GM21786 (cell line): Measurements from ENCODE around the gene HMG20A.

ENCODE experiments used
- ATAC-seq: cut with Tn5 transposase; IDR thresholded peaks from one replicate; pipeline ENCODE4 v1.9.1; 2021; ENCODE audit not compliant: unreplicated experiment

The HMG20A gene

DNA sequence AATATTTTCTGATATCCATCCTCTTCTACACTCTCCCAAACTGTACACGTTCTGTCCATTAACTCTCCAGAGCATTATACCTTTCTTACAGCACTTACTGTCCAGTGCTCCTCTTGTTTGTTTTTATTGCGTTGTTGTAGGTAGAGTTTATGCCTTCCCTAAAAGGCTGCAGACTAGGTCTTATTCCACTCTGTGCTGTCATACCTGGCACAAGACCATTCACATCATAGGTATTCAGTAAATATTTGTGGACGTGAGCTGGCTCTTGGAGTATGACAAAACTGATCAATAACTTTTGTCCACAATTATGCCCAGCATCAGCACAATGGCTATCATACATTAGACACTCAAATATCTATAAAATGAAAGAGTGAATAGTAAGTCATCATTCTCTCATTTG, 4.4 kb downstream of the HMG20A start:
- ATAC-seq: no peak

GRCh38 chr15:77426377-77426776, 5.7 kb downstream of the HMG20A start:
- ATAC-seq: no peak

DNA sequence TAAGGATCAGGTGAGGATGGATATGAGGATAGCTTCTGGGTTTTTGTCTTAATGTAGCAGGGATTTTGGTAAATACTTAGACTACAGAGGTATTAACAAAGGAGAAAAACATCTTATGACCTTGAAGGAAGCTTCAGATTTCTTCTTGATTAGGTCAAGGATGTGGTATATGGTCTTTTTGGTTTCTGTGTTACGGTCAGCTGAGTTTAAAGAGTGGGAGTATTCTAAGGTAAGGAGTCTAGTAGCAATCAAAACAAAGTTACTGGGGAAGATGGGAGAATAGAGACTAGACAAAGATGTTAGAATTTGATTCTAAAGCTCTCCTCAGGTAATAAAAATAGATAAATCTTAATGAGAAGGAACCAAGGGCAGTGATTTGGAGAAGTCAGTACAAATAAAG, 6.2 kb downstream of the HMG20A start:
- no peak for ATAC-seq

- no peak for ATAC-seq
These were observed 9.5 kb downstream of the HMG20A start for GRCh38 chr15:77430213-77430612.

- no peak for ATAC-seq
These were observed 10.0 kb downstream of the HMG20A start for GRCh38 chr15:77430652-77431051.

- ATAC-seq: no peak
These were observed 16.1 kb downstream of the HMG20A start for GRCh38 chr15:77436822-77437221.

- no peak for ATAC-seq
These were observed 16.6 kb downstream of the HMG20A start for GRCh38 chr15:77437264-77437663.

DNA sequence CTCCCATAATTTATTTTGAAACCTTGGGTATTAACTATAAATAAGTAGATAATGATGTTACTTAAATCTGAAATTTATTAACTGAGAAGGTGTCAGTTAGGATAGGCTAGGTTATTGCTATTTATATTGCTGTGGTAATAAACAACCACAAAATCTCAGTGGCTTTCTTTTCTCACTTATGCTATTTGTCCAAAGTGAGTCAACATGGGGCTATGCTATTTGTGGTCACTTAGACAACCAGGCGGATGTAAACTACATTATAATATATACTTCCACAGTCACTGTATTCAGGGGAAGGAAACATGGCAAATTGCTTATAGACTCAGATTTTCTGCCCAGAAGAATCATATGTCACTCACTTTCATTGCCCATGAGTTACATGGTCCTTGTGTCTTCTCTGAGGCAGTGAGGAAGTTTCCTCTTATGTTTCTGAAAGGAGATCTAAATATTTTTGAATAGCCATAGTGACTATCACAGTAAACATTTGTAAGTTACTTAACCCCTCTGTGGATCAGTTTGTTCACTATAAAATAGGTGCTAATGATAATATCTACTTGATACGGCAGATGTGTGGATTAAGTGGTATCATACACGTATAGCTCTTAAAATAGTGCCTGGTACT, 19.8 kb downstream of the HMG20A start:
- ATAC-seq: peak; percentile 74

DNA sequence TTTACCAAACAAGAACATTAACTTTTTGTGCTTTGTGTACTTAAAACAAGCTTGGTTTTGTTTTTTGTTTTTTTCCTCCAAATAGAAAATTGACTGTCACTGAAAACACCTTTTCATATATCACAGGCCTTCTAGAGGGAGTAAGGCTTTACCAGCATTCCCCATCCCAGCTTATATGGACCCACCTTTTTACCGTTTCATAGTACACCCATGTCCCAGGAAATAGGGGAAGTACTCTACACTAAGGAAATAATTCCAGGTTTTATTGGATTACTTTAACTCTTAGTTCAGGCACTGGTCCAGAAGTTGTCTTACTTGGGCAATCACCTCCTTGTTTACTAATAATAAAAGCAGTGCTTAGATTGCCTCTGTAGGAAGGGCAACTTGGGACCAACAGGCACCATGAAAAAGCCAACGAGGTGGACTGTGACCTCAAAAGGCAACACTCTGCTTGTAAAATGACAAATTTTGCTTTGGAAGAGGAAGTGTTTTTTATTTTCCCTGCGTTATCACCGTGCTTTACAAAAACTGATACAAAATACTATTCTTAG, 26.2 kb downstream of the HMG20A start:
- no peak for ATAC-seq

DNA sequence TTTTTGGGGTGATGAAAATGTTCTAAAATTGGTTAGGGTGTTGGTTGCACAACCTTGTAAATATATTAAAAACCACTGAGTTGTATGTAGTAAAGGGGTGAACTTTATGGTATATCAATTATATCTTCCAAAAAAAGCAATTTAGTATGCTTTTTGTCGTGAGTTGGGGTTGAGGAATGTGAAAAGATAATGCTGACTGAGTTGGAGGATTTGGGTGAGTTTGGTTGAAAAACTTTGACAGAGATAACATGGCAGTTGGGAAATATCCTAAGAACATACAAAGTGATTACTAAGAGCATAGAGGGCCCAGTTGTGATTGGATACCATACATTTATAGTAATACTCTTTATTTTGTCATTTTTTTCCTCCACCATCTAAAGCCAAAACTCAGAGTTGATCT, 33.6 kb downstream of the HMG20A start:
- no peak for ATAC-seq

DNA sequence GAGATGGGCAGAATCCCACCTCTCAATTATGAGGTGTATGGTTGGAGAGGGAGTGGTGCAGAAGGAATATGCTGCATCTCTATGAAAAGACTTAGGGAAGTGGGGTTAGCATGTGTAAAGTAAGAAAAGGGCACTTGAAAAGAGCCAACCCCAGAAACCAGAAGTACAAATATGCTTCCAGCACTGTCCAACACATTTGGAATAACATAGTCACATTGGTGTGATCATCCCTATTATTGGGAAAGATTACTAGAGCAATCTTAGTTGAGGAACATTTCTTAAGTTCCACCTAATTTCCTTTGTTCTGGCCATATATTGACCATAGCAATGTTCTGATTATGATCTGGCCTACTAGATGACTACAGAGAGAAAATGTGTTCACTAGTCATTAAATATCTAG, 34.3 kb downstream of the HMG20A start:
- ATAC-seq: no peak

- ATAC-seq: no peak
These were observed 35.1 kb downstream of the HMG20A start for GRCh38 chr15:77455696-77456321.

- ATAC-seq: no peak
These were observed 36.1 kb downstream of the HMG20A start for GRCh38 chr15:77456746-77457145.

DNA sequence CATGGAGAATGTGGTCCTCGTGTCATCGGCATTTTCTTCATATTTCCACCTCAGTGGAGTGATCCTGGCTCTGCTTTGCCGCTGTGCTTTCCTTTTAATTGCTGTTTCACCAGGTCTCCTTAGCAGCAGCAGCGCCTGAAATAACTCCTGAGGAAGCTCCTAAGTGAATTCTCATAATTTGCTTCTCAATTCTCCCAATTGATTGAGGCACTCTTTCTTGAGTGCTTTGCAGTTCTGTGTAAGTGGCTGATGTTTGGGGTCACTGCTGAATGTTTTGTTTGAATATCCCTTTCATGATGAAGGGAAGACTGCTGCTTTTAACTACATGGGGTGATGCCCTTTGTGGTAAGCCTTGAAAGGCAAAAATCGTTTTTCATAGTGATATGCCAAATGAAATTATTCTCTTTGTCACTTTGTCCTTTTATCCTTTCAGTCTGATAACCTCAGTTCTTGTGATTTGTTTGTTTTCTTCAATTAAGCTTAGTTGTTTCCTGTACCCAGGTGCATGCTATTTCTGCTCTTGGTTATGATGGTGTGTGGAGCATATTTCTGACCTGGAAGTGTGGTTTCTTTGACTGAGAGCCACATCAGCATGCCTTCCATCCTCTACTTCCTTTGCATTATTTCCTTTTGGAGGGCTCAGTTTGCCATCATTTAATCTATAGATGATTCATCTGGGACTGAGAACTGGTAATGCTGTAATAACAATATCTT, 36.7 kb downstream of the HMG20A start:
- no peak for ATAC-seq

- no peak for ATAC-seq
These were observed 37.2 kb downstream of the HMG20A start for GRCh38 chr15:77457905-77458265.

GRCh38 chr15:77459031-77459430, 38.3 kb downstream of the HMG20A start:
- ATAC-seq: no peak

DNA sequence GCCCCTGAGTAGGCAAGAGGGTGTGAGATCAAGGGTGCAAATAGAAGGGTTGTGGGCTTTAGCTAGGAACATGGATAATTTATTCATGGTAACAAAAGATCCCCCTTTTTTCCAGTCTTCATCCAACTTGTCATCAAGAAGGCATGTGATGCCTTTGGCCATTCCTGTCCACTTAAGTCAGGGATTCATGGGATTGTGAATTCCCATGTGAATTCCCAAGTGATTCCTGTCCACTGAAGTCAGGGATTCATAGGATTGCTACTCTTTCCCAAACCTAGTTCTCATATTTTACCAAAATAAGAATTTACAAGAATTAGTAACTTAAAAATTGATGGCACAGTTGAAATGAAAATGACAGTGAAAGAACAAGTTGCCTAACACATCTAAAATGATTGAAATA, 40.8 kb downstream of the HMG20A start:
- ATAC-seq: no peak

DNA sequence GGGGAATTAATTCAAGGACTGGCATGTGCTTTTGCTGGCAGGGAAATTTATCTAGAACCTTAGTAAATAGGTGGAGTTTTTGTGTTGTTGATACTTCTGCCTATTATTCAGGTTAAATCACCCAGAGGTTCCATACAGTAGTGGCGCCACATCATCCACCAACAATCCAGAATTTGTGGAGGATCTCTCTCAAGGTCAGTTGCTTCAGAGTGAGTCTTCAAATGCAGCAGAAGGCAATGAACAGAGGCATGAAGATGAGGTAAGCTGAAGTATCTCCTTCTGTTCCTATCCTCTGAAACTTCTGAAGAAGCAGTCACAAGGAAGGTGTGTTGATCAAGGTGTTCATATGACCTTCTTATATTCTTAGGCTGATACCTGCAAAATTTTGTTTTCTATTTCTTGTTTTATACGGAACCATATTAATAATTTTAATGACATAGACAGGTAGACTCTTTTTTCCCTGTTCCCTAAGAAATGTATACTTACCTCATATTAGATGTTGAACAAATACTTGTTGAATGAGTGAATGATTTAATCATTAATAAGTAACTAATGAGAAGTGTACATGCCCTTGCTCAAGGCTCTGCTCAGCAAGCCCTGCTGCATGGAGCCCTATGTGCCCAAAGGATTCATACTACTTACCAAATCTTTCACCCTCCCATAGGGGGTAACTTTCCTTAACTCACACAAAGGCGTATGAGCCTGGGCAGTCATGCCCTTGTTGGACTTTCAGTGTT, 43.6 kb downstream of the HMG20A start:
- ATAC-seq: no peak

DNA sequence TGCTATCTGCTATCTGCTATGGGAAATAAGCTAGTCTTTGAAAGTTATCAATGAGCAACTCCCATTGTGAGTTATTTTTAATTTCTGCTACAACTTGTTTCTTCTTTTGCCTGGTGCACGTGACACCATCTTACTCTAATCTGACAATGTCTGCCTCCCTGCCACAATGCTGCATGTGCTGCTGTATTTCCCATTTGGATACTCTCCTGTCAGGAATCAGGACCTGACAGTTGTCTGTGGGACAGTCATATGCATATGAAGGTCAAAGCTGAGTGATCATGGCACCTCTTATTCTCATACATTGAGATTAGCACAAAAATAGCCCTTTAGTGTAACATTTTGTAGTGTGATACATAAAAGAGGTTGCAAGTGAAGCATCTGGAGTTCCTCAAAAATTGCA, 45.8 kb downstream of the HMG20A start:
- ATAC-seq: no peak

GRCh38 chr15:77468896-77469295, 48.2 kb downstream of the HMG20A start:
- no peak for ATAC-seq

DNA sequence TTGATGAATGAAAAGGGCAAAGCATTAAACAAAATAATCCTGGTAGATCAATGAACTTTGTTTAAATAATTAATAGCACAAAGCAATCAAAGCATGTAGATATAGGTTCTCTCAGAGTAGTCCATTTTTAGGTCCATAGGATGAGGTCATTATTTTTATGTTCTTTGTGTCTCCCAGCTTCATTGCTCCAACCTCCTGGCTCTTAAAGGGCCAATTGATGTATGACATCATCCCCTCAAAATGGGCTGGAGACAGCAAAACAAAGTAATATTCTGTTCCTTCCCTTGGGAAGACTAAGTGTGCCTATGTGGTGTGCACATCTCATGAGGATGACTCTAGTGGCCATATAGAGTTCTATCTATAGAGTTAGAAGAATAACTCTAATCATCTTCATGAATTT, 49.5 kb downstream of the HMG20A start:
- ATAC-seq: no peak

DNA sequence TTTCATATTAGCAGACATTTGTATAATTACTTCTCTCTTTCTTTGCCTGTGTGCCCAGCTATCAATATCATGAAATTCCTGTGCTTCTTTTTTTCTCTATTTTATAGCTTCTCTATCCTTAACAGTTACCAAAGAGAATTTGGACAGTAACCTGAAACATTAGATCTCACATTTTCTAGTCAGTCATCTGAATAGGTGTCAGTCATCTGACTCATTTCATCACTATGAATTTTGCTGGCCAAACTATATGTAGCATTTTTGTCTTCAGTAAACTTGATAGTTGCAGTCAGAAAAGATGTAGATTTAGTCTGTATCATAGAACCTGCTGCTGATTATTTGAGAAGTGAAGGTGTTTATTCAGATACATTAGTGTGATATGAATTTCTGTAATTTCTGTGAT, 52.6 kb downstream of the HMG20A start:
- ATAC-seq: no peak
